GM12872 (cell line): ENCODE measurements around the gene SLC25A23.
A peak's percentile ranks its signal among the peaks of the same experiment; 100 is the strongest.

ENCODE experiments used
- CTCF ChIP-seq: IDR thresholded peaks from 3 replicates; pipeline ENCODE4 v1.5.1; 2011; ENCODE audit warnings: low read depth, mild to moderate bottlenecking, low read length, moderate library complexity; ENCODE audit not compliant: insufficient read depth

SLC25A23 gene

GRCh38 chr19:6498294-6499036 lies 38.9 kb upstream of the SLC25A23 start:
- TF ChIP-seq CTCF = no peak

DNA sequence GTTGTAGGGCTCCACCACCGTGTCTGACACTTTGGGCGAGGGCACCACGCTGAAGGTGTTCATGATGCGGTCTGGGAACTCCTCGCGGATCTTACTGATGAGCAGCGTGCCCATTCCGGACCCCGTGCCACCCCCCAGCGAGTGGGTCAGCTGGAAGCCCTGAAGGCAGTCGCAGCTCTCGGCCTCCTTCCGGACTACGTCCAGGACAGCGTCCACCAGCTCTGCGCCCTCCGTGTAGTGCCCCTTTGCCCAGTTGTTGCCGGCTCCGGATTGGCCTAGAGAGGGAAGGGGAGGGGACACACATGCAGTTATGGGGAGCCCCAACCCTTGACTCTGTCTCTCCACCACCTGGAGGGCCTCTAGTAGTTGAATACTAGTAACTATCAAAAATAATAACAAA lies 36.4 kb upstream of the SLC25A23 start:
- TF ChIP-seq CTCF = no peak

DNA sequence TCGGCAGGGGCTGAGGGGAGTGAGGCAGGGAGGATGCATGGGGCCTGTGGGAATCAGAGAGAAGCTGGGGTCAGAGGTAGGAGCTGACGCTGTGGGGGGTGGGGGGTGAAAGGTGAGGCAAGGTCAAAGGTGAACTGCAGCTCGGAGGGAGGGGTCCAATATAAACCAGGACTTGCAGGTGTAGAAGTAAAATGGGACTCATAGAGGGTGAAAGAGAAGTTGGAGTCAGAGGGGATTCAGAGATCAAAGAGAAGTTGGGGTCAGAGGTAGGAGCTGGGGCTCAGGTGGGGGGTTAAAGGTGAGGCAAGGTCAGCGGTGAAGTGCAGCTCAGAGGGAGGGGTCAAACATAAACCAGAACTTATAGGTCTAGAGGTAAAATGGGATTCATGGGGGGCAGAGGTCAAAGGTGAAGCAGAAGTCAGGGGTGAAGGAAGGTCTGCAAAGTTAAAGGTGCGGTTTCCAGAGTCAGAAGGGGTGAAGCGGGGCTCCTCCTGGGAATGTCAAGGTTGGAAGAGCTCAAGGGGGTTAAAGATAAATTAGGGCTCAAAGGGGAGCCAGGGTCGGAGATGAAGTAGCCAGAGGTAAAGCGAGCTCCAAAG lies 34.9 kb upstream of the SLC25A23 start:
- TF ChIP-seq CTCF = no peak

- TF ChIP-seq CTCF = no peak
Measured at GRCh38 chr19:6491802-6492592, 32.4 kb upstream of the SLC25A23 start.

DNA sequence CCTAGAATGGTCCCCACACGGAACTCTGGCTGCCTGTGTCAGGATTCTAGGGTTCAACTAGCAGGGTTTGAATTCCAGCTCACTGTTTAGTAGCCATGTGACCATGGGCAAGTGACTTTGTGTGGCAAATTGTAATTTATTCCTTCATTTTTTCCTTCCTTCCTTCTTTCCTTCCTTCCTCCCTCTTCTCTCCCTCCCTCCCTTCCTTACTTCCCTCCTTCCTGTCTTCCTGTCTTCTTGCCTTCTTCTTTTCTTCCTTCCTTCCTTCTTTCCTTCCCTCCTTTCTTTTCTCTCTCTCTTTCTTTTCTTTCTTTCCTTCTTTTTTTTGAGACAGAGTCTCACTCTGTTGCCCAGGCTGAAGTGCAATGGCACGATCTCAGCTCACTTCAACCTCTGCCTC lies 30.5 kb upstream of the SLC25A23 start:
- TF ChIP-seq CTCF = no peak

DNA sequence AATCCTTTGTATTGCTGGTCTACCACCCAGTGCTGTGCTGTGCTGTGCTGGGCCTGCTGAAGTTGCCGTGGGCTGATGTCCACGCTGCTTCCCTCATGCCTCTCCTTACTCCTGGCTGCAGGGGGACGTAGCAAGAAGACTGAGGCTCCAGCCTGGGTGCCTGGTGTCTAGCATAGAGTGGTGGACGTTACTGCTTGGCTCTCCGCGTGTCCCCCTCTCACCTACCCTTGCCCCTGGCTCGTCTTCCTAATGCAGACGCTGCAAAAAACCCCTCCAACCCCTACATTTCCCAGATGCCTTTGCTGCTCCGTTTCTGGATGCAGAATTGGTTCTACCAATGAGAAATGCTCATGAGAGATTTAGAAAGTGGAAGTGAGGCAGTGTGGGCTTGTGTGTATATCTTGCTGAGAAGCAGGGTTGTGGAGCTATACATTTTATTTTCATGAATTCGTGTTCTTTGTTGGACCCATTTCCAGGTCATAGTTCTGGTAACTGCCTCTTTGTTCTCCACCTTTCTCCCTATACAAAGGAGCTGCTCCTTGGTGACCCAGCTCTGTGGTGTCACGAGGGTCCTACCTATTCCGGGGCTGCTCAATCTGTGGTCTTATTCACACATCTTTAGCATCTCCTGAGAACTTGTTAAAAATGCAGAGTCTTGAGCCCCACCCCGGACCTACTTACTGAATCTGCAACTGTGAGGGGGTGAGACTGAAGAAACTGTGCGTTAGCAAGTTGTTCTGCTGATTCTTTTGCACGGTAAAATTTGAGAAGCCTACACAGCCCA lies 29.9 kb upstream of the SLC25A23 start:
- 0 out of 3 replicates have a peak, but pooled peaks have one; percentile 8 for TF ChIP-seq CTCF

GRCh38 chr19:6484831-6485230 lies 25.2 kb upstream of the SLC25A23 start:
- no peak for TF ChIP-seq CTCF
